ENCODE data around the gene DDX47.

- TF ChIP-seq, protein P1, sequence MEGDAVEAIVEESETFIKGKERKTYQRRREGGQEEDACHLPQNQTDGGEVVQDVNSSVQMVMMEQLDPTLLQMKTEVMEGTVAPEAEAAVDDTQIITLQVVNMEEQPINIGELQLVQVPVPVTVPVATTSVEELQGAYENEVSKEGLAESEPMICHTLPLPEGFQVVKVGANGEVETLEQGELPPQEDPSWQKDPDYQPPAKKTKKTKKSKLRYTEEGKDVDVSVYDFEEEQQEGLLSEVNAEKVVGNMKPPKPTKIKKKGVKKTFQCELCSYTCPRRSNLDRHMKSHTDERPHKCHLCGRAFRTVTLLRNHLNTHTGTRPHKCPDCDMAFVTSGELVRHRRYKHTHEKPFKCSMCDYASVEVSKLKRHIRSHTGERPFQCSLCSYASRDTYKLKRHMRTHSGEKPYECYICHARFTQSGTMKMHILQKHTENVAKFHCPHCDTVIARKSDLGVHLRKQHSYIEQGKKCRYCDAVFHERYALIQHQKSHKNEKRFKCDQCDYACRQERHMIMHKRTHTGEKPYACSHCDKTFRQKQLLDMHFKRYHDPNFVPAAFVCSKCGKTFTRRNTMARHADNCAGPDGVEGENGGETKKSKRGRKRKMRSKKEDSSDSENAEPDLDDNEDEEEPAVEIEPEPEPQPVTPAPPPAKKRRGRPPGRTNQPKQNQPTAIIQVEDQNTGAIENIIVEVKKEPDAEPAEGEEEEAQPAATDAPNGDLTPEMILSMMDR (IDR thresholded peaks at IDR 0.05): no peak
- no peak for TF ChIP-seq FOXJ3 (CRISPR knock-in tag; IDR thresholded peaks at IDR 0.05)
- TF ChIP-seq EZH2phosphoT487 (IDR thresholded peaks at IDR 0.05; ENCODE audit: borderline replicate concordance, low read depth): no peak
- TF ChIP-seq MXI1 (IDR thresholded peaks at IDR 0.05; ENCODE audit: low read depth, low read length): no peak
- no peak for TF ChIP-seq GATA2 (CRISPR knock-in tag; IDR thresholded peaks at IDR 0.05)
- no peak for TF ChIP-seq POLR2AphosphoS5 (IDR thresholded peaks at IDR 0.05; ENCODE audit: low read depth, low read length)
- no peak for TF ChIP-seq NRF1 (IDR thresholded peaks at IDR 0.05; ENCODE audit: low read depth, low read length)
- TF ChIP-seq RAD21 (IDR thresholded peaks at IDR 0.05; ENCODE audit: low read length): no peak
- no peak for TF ChIP-seq SIN3A (IDR thresholded peaks at IDR 0.05; ENCODE audit: borderline replicate concordance, low read depth, low read length)
- TF ChIP-seq TAF1 (IDR thresholded peaks at IDR 0.05; ENCODE audit: borderline replicate concordance, low read depth, low read length): no peak
- no peak for TF ChIP-seq MAX (IDR thresholded peaks at IDR 0.05; ENCODE audit: low read depth)
- no peak for TF ChIP-seq YY1 (IDR thresholded peaks at IDR 0.05; ENCODE audit: low read depth)
- no peak for TF ChIP-seq TCF12 (IDR thresholded peaks at IDR 0.05)
Observed at GRCh38 chr12:12810553-12811021, 2.6 kb upstream of the DDX47 start.
